Stimulated activated effector memory CD8-positive, alpha-beta T cell treated with anti-CD3 and anti-CD28 coated beads, Interleukin-12 subunit alpha, Interleukin-12 subunit beta, amount 100 ng/mL, for 72 hours (primary cell): ENCODE measurements around the gene MAZ.
A peak's percentile ranks its signal among the peaks of the same experiment; 100 is the strongest.

ENCODE experiments used
- ATAC-seq: fragments of 150-1000 bp; cut with Tn5 transposase; 2 replicates; pipeline ENCODE4 v1.10.0; 2021
- DNase-seq, 2 donors: peaks; one replicate each; pipeline ENCODE4 v3.0.0; 2021 to 2022; ENCODE audit warnings: low spot score in 2 of 2
- H3K27ac Mint-ChIP-seq: one replicate; pipeline ENCODE4 v1.8.0; 2022; ENCODE audit warnings: mild to moderate bottlenecking, mixed read lengths
- H3K36me3 Mint-ChIP-seq: one replicate; pipeline ENCODE4 v1.8.0; 2022; ENCODE audit warnings: mild to moderate bottlenecking, mixed read lengths
- H3K4me1 Mint-ChIP-seq: one replicate; pipeline ENCODE4 v1.8.0; 2022; ENCODE audit warnings: mixed read lengths
- H3K4me3 Mint-ChIP-seq: one replicate; pipeline ENCODE4 v1.8.0; 2022; ENCODE audit warnings: mild to moderate bottlenecking, mixed read lengths
- H3K9me3 Mint-ChIP-seq: one replicate; pipeline ENCODE4 v1.8.0; 2022; ENCODE audit warnings: mixed read lengths

The MAZ gene

GRCh38 chr16:29811896-29812665 is 5.8 kb downstream of the MAZ start, which contains the start of gene PRRT2:
Gene PRRT2, plus strand, starts transcription at chr16:29812193. Its CDS starts 862 bp downstream, at chr16:29813055.
- Mint-ChIP-seq H3K27ac (peak within 1 kb of the TSS; percentile 91), H3K9me3 (no peaks in the 10 kb centered on the region), H3K4me3 (peak within 1 kb of the TSS; percentile 81), H3K36me3 (peaks cover 68% of the 10 kb centered on the region), H3K4me1 (peaks cover 86% of the 10 kb centered on the region)
- DNase-seq (peak; percentile 31 to 79), ATAC-seq (no peak)

- peak overlapping the region; percentile 91 for H3K27ac Mint-ChIP-seq
- H3K4me3 Mint-ChIP-seq = peak overlapping the region; percentile 81
- H3K36me3 Mint-ChIP-seq = peaks cover 68% of the 10 kb centered on the region
- ATAC-seq (no peak), DNase-seq (no peak)
- peaks cover 87% of the 10 kb centered on the region for H3K4me1 Mint-ChIP-seq
- H3K9me3 Mint-ChIP-seq = no peaks in the 10 kb centered on the region
These were observed 6.7 kb downstream of the MAZ start for GRCh38 chr16:29812754-29813643.

GRCh38 chr16:29813644-29814562 is 7.6 kb downstream of the MAZ start:
- H3K27ac Mint-ChIP-seq = no peak overlapping the region
- no peak for DNase-seq
- H3K36me3 Mint-ChIP-seq = peaks cover 68% of the 10 kb centered on the region
- peaks cover 87% of the 10 kb centered on the region for H3K4me1 Mint-ChIP-seq
- no peaks in the 10 kb centered on the region for H3K9me3 Mint-ChIP-seq
- ATAC-seq = no peak
- H3K4me3 Mint-ChIP-seq = peak overlapping the region; percentile 97

- Mint-ChIP-seq H3K4me1 (peaks cover 91% of the 10 kb centered on the region), H3K9me3 (no peaks in the 10 kb centered on the region), H3K4me3 (peak overlapping the region; percentile 97), H3K27ac (peak overlapping the region; percentile 93), H3K36me3 (peaks cover 68% of the 10 kb centered on the region)
- ATAC-seq (no peak), DNase-seq (no peak)
These were observed 8.3 kb downstream of the MAZ start for GRCh38 chr16:29814592-29814991.

- H3K27ac Mint-ChIP-seq = peak overlapping the region; percentile 93
- DNase-seq (peak in 1 of 2 donors; percentile 71), ATAC-seq (no peak)
- peaks cover 68% of the 10 kb centered on the region for H3K36me3 Mint-ChIP-seq
- peak overlapping the region; percentile 97 for H3K4me3 Mint-ChIP-seq
- no peaks in the 10 kb centered on the region for H3K9me3 Mint-ChIP-seq
- peaks cover 91% of the 10 kb centered on the region for H3K4me1 Mint-ChIP-seq
These were observed 8.8 kb downstream of the MAZ start for GRCh38 chr16:29815032-29815721.

GRCh38 chr16:29815793-29816693 is 9.7 kb downstream of the MAZ start, which contains the start of gene PAGR1:
Gene PAGR1, plus strand, starts transcription at chr16:29816152. Its CDS starts 374 bp downstream, at chr16:29816526.
- H3K9me3 Mint-ChIP-seq = no peaks in the 10 kb centered on the region
- H3K36me3 Mint-ChIP-seq = peaks cover 68% of the 10 kb centered on the region
- H3K4me1 Mint-ChIP-seq = peaks cover 87% of the 10 kb centered on the region
- H3K4me3 Mint-ChIP-seq = peak within 1 kb of the TSS; percentile 97
- peak within 1 kb of the TSS; percentile 93 for H3K27ac Mint-ChIP-seq
- peak; percentile 91 to 99 for DNase-seq
- ATAC-seq = peak; percentile 82

GRCh38 chr16:29816694-29817441 is 10.5 kb downstream of the MAZ start:
- Mint-ChIP-seq H3K27ac (peak overlapping the region; percentile 93), H3K4me3 (peak overlapping the region; percentile 97), H3K36me3 (peaks cover 59% of the 10 kb centered on the region), H3K4me1 (peaks cover 84% of the 10 kb centered on the region), H3K9me3 (no peaks in the 10 kb centered on the region)
- DNase-seq (peak; percentile 44 to 83), ATAC-seq (peak; percentile 59)

GRCh38 chr16:29818082-29818481 is 11.8 kb downstream of the MAZ start:
- peak overlapping the region; percentile 97 for H3K4me3 Mint-ChIP-seq
- peak overlapping the region; percentile 93 for H3K27ac Mint-ChIP-seq
- no peak for DNase-seq
- no peak for ATAC-seq
- H3K4me1 Mint-ChIP-seq = peaks cover 83% of the 10 kb centered on the region
- H3K9me3 Mint-ChIP-seq = no peaks in the 10 kb centered on the region
- H3K36me3 Mint-ChIP-seq = peaks cover 64% of the 10 kb centered on the region

- H3K27ac Mint-ChIP-seq = peak overlapping the region; percentile 90
- DNase-seq = no peak
These were observed 13.2 kb downstream of the MAZ start for GRCh38 chr16:29819506-29819905.

GRCh38 chr16:29820271-29820701 is 14.0 kb downstream of the MAZ start, which contains the start of gene MVP:
Gene MVP, plus strand, starts transcription at chr16:29820462. Its CDS starts 10,088 bp downstream, at chr16:29830550.
- no peaks in the 10 kb centered on the region for H3K9me3 Mint-ChIP-seq
- peak; percentile 14 for ATAC-seq
- peak within 1 kb of the TSS; percentile 90 for H3K27ac Mint-ChIP-seq
- H3K4me1 Mint-ChIP-seq = peaks cover 75% of the 10 kb centered on the region
- peak; percentile 28 to 77 for DNase-seq
- peaks cover 74% of the 10 kb centered on the region for H3K36me3 Mint-ChIP-seq
- peak within 1 kb of the TSS; percentile 97 for H3K4me3 Mint-ChIP-seq

More at GRCh38 chr16:29819506-29819905, 13.2 kb downstream of the MAZ start:
- Mint-ChIP-seq H3K9me3 (no peaks in the 10 kb centered on the region), H3K4me1 (peaks cover 75% of the 10 kb centered on the region), H3K36me3 (peaks cover 70% of the 10 kb centered on the region), H3K4me3 (peak overlapping the region; percentile 97)
- no peak for ATAC-seq

GRCh38 chr16:29820730-29821642 is 14.7 kb downstream of the MAZ start:
- Mint-ChIP-seq H3K4me1 (peaks cover 75% of the 10 kb centered on the region), H3K9me3 (no peaks in the 10 kb centered on the region), H3K36me3 (peaks cover 72% of the 10 kb centered on the region), H3K4me3 (peak overlapping the region; percentile 97), H3K27ac (peak overlapping the region; percentile 90)
- ATAC-seq (peak; percentile 60), DNase-seq (peak; percentile 34 to 76)

GRCh38 chr16:29821643-29822115 is 15.3 kb downstream of the MAZ start:
- ATAC-seq = no peak
- Mint-ChIP-seq H3K36me3 (peaks cover 75% of the 10 kb centered on the region), H3K4me3 (peak overlapping the region; percentile 97), H3K4me1 (peaks cover 74% of the 10 kb centered on the region), H3K27ac (peak overlapping the region; percentile 90), H3K9me3 (no peaks in the 10 kb centered on the region)
- DNase-seq = no peak
